HEK293 (cell line): Measurements from ENCODE around the gene HS3ST5.
A peak's percentile ranks its signal among the peaks of the same experiment; 100 is the strongest.

Source experiments
- CTCF ChIP-seq: fragments of 450-650 bp; formaldehyde crosslinking; IDR thresholded peaks from 2 replicates; pipeline ENCODE4 v1.5.1; 2016; ENCODE audit warnings: missing biosample characterization, missing genetic modification characterization
- HOXA7 ChIP-seq: sonication (generic); formaldehyde crosslinking; IDR thresholded peaks from 2 replicates; pipeline ENCODE4 v1.8.1; 2022; ENCODE audit warnings: missing genetic modification reagents, borderline replicate concordance
- KLF1 ChIP-seq: fragments of 450-650 bp; formaldehyde crosslinking; IDR thresholded peaks from 2 replicates; pipeline ENCODE4 v1.5.1; 2016; ENCODE audit warnings: missing biosample characterization, missing genetic modification characterization
- ZBTB8A ChIP-seq: fragments of 450-650 bp; formaldehyde crosslinking; IDR thresholded peaks from 2 replicates; pipeline ENCODE4 v1.5.1; 2016; ENCODE audit warnings: missing biosample characterization, missing genetic modification characterization
- ZFP37 ChIP-seq: fragments of 450-650 bp; formaldehyde crosslinking; IDR thresholded peaks from 2 replicates; pipeline ENCODE4 v1.5.1; 2016; ENCODE audit warnings: missing biosample characterization, missing genetic modification characterization
- ZNF341 ChIP-seq: fragments of 450-650 bp; formaldehyde crosslinking; IDR thresholded peaks from 2 replicates; pipeline ENCODE4; 2016; ENCODE audit warnings: low read depth, missing biosample characterization, missing genetic modification characterization
- ZNF426 ChIP-seq: fragments of 450-650 bp; formaldehyde crosslinking; IDR thresholded peaks from 2 replicates; pipeline ENCODE4 v1.5.1; 2017; ENCODE audit warnings: missing biosample characterization, missing genetic modification characterization, mild to moderate bottlenecking, inconsistent platforms, moderate library complexity
- ZSCAN30 ChIP-seq: fragments of 450-650 bp; IDR thresholded peaks from 2 replicates; pipeline ENCODE4 v1.5.1; 2018; ENCODE audit warnings: missing biosample characterization, mild to moderate bottlenecking, missing genetic modification characterization, moderate library complexity

GRCh38 chr6:114342826-114343781 is at the start of gene HS3ST5:
- TF ChIP-seq ZSCAN30 (tag by site-specific recombination) (no peak), KLF1 (tag by site-specific recombination) (peak; percentile 85), CTCF (tag by site-specific recombination) (peak; percentile 74), ZNF426 (tag by site-specific recombination) (no peak), ZBTB8A (tag by site-specific recombination) (peak; percentile 67), ZFP37 (tag by site-specific recombination) (no peak), HOXA7 (CRISPR knock-in tag) (no peak), ZNF341 (tag by site-specific recombination) (peak; percentile 18; the same call in 1 of the 2 replicates)
